Skeletal muscle satellite cell (primary cell): ENCODE measurements around the gene MBLAC1.
A peak's percentile ranks its signal among the peaks of the same experiment; 100 is the strongest.

Experiments
- H3K27me3 ChIP-seq: 2 replicates; pipeline ENCODE4 v1.7.0; 2013; ENCODE audit warnings: low read length; ENCODE audit not compliant: control insufficient read depth, insufficient read depth
- H3K36me3 ChIP-seq: 2 replicates; pipeline ENCODE4 v1.7.0; 2013; ENCODE audit warnings: mild to moderate bottlenecking, control low read depth, low read length; ENCODE audit not compliant: insufficient read depth
- H3K4me1 ChIP-seq: 2 replicates; pipeline ENCODE4 v1.7.0; 2013; ENCODE audit warnings: low read length; ENCODE audit not compliant: control insufficient read depth, insufficient read depth
- H3K4me2 ChIP-seq: 2 replicates; pipeline ENCODE4 v1.7.0; 2013; ENCODE audit warnings: mild to moderate bottlenecking, low read length
- H3K4me3 ChIP-seq: 2 replicates; pipeline ENCODE4 v1.7.0; 2013; ENCODE audit warnings: low read length
- H3K9ac ChIP-seq: 2 replicates; pipeline ENCODE4 v1.7.0; 2013; ENCODE audit warnings: mild to moderate bottlenecking, low read depth, low read length, moderate library complexity
- H3K9me3 ChIP-seq: replicated peaks from 2 replicates; pipeline ENCODE4 v1.7.0; 2013; ENCODE audit warnings: mild to moderate bottlenecking, control low read depth, low read length

MBLAC1 gene

DNA sequence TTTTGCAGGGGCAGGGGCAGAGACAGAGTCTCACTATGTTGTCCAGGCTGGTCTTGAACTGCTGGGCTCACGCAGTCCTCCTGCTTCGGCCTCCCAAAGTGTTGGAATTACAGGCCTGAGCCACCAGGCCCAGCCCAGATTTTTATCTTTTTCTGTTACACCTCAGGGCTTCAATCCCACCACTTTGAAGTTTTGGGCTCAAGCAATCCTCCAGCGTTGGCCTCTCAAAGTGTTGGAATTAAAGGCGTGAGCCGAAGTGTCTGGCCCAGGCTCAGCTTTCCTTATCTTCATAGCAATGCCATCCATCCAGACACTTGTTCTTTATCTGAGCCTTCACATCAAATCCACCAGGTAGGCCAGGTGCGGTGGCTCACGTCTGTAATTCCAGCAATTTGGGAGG is 11.7 kb upstream of the MBLAC1 start:
- H3K4me3 ChIP-seq = no peak overlapping the region
- peaks cover 23% of the 10 kb centered on the region for H3K36me3 ChIP-seq
- H3K27me3 ChIP-seq = no peaks in the 10 kb centered on the region
- no peaks in the 10 kb centered on the region for H3K9me3 ChIP-seq
- H3K4me1 ChIP-seq = peaks cover 5% of the 10 kb centered on the region
- no peak overlapping the region for H3K4me2 ChIP-seq
- H3K9ac ChIP-seq = no peak overlapping the region

DNA sequence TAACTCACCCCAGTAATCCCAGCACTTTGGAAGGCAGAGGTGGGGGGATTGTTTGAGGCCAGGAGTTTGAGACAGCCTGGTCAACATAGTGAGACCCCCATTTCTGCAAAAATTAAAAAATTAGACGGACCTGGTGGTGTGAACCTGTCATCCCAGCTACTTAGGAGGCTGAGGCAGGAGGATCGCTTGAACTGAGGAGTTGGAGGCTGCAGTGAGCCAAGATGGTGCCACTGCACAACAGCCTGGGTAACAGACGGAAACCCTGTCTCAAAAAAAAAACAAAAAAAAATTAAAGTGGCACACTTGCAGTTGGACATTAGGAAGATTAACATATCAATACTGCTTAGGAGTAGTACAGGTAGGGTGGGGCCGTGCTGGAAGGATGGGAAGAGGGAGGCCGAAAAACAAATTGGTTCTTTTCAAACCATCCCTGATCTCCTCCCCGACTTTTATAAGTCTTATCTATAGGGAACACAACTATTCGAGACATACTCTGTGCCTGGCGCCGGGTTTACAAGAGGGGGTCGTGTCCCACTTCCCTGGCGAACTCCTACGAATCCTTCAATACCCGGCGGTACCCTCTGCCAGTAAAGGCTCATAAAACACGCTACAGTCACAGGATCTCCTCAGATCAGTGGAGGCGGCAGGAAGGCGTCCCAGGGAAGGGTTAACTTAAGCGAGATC is 8.2 kb upstream of the MBLAC1 start:
- peak overlapping the region; percentile 90 for H3K4me2 ChIP-seq
- peaks cover 19% of the 10 kb centered on the region for H3K36me3 ChIP-seq
- peak overlapping the region; percentile 85 for H3K9ac ChIP-seq
- H3K9me3 ChIP-seq = no peaks in the 10 kb centered on the region
- peak overlapping the region; percentile 76 for H3K4me3 ChIP-seq
- H3K4me1 ChIP-seq = peaks cover 13% of the 10 kb centered on the region
- no peaks in the 10 kb centered on the region for H3K27me3 ChIP-seq

DNA sequence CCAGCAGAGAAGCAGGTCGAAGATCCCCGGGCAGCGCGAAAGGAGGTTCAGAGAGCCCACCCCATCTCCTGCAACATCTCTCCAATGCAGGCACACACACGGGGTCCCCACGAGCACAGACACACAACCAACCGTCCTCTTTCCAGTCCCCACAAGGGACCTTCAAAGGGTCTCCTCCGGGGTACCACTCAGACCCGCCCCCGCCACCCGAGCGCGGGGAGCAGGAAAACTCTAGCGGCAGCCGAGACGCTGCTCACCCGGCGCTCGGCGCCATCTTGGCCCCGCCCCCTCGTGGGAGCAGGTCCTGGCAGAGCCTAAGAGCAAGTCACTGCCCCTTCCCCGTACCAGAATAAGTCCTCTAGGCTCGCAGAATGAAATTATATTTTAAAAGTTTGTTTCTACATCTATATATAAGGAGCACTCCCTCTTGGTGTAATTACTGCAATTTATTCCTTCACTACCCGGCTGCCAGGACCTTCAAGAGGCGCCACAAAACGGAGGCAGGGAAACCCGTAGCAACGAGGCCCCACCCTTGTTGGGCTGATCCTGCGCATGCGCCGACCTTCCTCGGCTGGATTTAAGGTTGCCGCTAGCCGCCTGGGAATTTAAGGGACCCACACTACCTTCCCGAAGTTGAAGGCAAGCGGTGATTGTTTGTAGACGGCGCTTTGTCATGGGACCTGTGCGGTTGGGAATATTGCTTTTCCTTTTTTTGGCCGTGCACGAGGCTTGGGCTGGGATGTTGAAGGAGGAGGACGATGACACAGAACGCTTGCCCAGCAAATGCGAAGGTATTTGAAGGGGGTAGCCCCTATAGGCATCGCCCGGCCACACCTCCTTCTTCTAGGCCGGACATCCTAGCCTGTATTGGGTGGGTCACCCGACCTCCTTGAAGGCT is 7.4 kb upstream of the MBLAC1 start, which contains the start of the genes CNPY4 and TAF6:
CNPY4 (plus strand) TSS at position 563 of the 898 bp plus-strand sequence; CDS start at position 674, 111 bp downstream.
TAF6 (minus strand) TSS at position 287 of the 898 bp plus-strand sequence. CDS start 5,149 bp downstream, outside the sequence.
- Histone ChIP-seq H3K4me2 (peak within 1 kb of the TSS; percentile 90), H3K27me3 (no peaks in the 10 kb centered on the region), H3K9me3 (no peaks in the 10 kb centered on the region), H3K4me1 (peaks cover 13% of the 10 kb centered on the region), H3K9ac (peak within 1 kb of the TSS; percentile 85), H3K4me3 (peak within 1 kb of the TSS; percentile 76), H3K36me3 (peaks cover 15% of the 10 kb centered on the region)

DNA sequence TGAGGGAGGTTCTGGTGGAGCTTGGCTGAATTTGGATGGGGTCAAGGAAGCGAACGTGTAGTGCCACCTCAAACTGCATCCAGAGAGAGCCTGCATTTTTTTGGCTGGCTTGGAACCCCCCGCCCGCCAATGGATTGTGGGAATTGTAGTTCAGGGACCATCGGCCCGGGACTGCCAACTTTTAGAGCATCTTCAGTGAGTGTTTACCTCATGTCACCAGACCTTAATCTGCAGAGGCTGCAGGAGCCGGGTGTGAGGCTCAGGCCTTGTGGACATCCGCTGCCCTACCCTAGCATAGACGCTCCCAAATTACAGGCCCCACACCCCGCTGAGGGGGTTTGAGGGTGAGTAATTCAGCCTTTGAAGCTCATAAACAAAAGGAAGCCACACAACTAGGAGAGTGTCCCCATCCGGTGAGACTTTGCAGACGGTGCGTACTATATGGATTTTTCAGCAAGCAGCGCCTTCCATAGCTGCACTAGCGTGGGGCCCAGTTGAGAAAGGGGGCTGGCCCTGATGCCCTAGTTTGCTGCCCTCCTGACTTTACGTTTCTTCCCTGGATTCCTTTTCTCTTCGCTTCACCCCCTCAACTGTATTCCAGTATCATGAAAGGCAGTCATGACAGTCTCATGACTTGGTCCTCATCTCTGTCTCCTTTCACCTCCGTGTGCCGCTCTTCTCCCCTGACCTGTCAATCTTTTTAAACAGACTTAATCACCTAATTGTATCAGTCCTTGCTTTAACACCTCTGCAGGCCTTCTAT is 6.6 kb upstream of the MBLAC1 start:
- H3K27me3 ChIP-seq = no peaks in the 10 kb centered on the region
- H3K4me1 ChIP-seq = peaks cover 13% of the 10 kb centered on the region
- peak overlapping the region; percentile 76 for H3K4me3 ChIP-seq
- H3K9me3 ChIP-seq = no peaks in the 10 kb centered on the region
- H3K9ac ChIP-seq = peak overlapping the region; percentile 85
- H3K4me2 ChIP-seq = peak overlapping the region; percentile 90
- H3K36me3 ChIP-seq = peaks cover 17% of the 10 kb centered on the region

DNA sequence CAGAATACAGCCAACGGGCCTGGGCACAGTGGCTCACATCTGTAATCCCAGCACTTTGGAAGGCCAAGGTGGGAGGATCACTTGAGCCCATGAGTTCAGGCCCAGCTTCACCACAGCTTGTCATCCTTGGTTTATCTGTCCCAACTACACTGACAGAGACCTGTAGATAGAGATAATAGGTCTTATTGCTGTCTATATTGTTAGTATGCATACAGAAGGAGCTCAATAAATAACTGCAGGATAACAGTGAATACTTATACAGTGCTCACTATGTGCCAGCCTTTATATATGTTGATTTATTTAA is 6.1 kb upstream of the MBLAC1 start:
- H3K9me3 ChIP-seq = no peaks in the 10 kb centered on the region
- peaks cover 13% of the 10 kb centered on the region for H3K4me1 ChIP-seq
- peaks cover 17% of the 10 kb centered on the region for H3K36me3 ChIP-seq
- peak overlapping the region; percentile 85 for H3K9ac ChIP-seq
- H3K4me2 ChIP-seq = peak overlapping the region; percentile 90
- peak overlapping the region; percentile 76 for H3K4me3 ChIP-seq
- no peaks in the 10 kb centered on the region for H3K27me3 ChIP-seq

DNA sequence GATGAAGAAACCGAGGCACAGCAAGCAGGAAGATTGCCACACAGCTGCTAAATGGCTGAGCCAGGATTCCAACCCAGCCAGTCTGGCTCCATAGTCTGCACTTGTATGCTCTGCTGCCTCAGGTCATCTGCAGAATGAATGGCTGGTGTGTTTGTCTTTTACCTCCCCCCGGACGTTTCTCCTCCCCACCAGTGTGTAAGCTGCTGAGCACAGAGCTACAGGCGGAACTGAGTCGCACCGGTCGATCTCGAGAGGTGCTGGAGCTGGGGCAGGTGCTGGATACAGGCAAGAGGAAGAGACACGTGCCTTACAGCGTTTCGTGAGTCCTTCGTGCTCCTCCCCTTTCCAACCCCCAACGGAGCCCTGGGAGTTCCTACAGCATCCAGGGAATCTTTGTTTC is 4.7 kb upstream of the MBLAC1 start:
- Histone ChIP-seq H3K9me3 (no peaks in the 10 kb centered on the region), H3K4me2 (no peak overlapping the region), H3K4me1 (peaks cover 16% of the 10 kb centered on the region), H3K4me3 (no peak overlapping the region), H3K36me3 (peaks cover 17% of the 10 kb centered on the region), H3K9ac (no peak overlapping the region), H3K27me3 (no peaks in the 10 kb centered on the region)

DNA sequence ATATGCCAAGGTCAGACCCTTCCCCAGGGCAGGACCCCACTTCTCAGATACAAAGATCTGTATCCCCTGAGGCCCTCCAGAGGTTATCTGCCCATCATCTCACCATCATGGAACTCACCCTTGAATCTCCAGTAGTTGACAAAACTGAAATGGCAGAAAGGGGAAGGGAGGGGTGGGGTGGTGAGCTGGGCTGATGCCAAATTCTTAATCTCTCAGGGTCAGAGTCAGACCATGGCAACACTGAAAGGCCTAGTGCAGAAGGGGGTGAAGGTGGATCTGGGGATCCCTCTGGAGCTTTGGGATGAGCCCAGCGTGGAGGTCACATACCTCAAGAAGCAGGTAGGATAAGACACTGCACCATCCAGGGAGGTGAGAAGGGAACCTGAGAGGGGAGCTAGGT is 4.2 kb upstream of the MBLAC1 start:
- Histone ChIP-seq H3K4me3 (no peak overlapping the region), H3K36me3 (peaks cover 17% of the 10 kb centered on the region), H3K9me3 (no peaks in the 10 kb centered on the region), H3K4me1 (peaks cover 16% of the 10 kb centered on the region), H3K9ac (no peak overlapping the region), H3K27me3 (no peaks in the 10 kb centered on the region), H3K4me2 (no peak overlapping the region)

DNA sequence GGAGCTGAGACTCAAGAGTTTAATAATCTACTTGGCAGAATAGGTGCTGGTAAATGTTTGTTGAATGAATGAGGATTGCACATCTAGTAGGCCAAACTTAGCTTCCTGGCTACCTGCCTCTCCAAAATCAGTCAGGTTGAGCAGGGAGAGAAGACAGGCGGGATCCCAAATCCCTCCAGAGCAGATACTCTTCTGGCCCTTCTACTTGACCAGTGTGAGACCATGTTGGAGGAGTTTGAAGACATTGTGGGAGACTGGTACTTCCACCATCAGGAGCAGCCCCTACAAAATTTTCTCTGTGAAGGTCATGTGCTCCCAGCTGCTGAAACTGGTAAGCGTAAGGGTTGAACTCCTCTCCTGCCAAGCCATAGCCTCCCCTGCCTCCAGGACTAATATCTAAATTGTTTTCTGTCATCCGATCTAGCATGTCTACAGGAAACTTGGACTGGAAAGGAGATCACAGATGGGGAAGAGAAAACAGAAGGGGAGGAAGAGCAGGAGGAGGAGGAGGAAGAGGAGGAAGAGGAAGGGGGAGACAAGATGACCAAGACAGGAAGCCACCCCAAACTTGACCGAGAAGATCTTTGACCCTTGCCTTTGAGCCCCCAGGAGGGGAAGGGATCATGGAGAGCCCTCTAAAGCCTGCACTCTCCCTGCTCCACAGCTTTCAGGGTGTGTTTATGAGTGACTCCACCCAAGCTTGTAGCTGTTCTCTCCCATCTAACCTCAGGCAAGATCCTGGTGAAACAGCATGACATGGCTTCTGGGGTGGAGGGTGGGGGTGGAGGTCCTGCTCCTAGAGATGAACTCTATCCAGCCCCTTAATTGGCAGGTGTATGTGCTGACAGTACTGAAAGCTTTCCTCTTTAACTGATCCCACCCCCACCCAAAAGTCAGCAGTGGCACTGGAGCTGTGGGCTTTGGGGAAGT is 2.2 kb upstream of the MBLAC1 start:
- Histone ChIP-seq H3K36me3 (peaks cover 17% of the 10 kb centered on the region), H3K4me3 (no peak overlapping the region), H3K9ac (no peak overlapping the region), H3K4me2 (no peak overlapping the region), H3K27me3 (no peaks in the 10 kb centered on the region), H3K4me1 (peaks cover 18% of the 10 kb centered on the region), H3K9me3 (no peaks in the 10 kb centered on the region)

DNA sequence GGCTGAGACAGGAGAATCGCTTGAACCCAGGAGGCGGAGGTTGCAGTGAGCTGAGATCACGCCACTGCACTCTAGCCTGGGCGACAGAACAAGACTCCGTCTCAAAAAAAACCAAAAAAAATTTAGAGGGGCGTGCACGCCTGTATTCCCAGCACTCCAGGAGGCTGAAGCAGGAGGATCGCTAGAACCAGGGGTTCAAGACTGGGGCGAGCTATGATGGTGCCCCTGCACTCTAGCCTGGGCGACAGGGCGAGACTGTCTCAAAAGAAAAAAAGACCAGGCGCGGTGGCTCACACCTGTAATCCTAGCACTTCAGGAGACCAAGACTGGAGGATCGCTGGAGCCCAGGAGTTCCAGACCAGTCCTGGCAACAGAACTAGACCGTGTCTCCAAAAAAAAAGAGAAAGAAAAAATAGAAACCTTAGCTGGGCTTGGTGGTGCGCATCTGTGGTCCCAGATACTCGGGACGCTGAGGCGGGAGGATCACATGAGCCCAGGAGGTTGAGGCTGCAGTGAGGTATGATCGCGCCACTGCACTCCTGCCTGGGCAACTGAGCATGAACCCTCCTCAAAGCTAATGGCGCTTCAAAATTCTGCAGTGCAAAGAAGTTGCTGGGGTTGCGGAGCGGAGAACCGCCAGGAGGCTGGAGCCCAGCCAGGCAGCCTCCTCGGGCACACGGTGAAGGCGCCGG is 382 bp upstream of the MBLAC1 start:
- peak overlapping the region; percentile 99 for H3K4me2 ChIP-seq
- H3K4me3 ChIP-seq = peak overlapping the region; percentile 100
- no peaks in the 10 kb centered on the region for H3K9me3 ChIP-seq
- H3K36me3 ChIP-seq = peaks cover 17% of the 10 kb centered on the region
- no peaks in the 10 kb centered on the region for H3K27me3 ChIP-seq
- peak overlapping the region; percentile 98 for H3K9ac ChIP-seq
- peaks cover 10% of the 10 kb centered on the region for H3K4me1 ChIP-seq

DNA sequence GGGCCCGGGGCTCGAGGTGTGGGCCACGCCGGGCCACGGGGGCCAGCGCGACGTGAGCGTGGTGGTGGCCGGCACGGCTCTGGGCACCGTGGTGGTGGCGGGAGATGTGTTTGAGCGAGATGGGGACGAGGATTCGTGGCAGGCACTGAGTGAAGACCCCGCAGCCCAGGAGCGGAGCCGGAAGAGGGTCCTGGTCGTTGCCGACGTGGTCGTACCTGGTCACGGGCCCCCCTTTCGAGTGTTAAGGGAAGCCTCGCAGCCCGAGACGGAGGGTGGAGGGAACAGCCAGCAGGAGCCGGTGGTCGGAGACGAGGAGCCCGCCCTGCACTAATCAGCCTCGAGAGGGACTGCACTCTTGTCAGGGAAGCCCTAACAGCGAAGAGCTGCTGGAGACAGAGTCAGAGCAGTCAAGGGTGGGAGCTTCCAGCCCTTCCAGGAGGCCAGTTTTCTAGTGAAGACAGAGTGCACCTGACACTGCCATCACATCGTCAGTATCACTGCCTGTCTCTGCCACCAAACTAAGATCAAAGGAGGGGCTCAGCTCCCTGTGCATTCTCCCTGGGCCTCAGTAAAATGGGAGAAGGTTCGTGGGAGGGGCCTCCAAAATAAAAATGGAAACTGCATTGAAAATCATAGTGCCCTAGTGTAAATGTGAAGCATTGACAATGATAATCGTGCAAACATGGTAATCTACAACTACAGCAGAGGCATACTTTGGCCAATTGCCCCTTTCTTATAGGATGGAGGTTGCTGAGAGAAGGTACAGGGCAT is 1.3 kb downstream of the MBLAC1 start:
- H3K4me2 ChIP-seq = peak overlapping the region; percentile 99
- peak overlapping the region; percentile 100 for H3K4me3 ChIP-seq
- H3K27me3 ChIP-seq = no peaks in the 10 kb centered on the region
- H3K9ac ChIP-seq = peak overlapping the region; percentile 98
- peaks cover 8% of the 10 kb centered on the region for H3K36me3 ChIP-seq
- H3K9me3 ChIP-seq = no peaks in the 10 kb centered on the region
- peaks cover 10% of the 10 kb centered on the region for H3K4me1 ChIP-seq
